NB4 (cell line): ENCODE data around the gene ATG4D.

Experiments used
- DNase-seq: peaks from one replicate; pipeline ENCODE4 v3.0.0; 2010; ENCODE audit warnings: low read depth
- H3K4me3 ChIP-seq: one replicate; pipeline ENCODE4 v1.5.1; 2011; ENCODE audit warnings: mild to moderate bottlenecking, low read depth, low read length, moderate library complexity
- CTCF ChIP-seq: IDR thresholded peaks from one replicate; pipeline ENCODE4 v1.5.1; 2012; ENCODE audit warnings: low read depth, low read length
- MAX ChIP-seq: IDR thresholded peaks from 2 replicates; pipeline ENCODE4 v1.6.1; 2011; ENCODE audit warnings: low read depth, low read length
- MYC ChIP-seq: IDR thresholded peaks from 2 replicates; pipeline ENCODE4 v1.6.1; 2011; ENCODE audit warnings: low read depth, low read length
- POLR2A ChIP-seq: IDR thresholded peaks from 2 replicates; pipeline ENCODE4 v1.6.1; 2011; ENCODE audit warnings: mild to moderate bottlenecking; ENCODE audit not compliant: insufficient read length; ENCODE audit errors: extremely low read depth

Gene ATG4D

GRCh38 chr19:10543420-10544241 is at the start of gene ATG4D:
Gene ATG4D (plus strand): TSS chr19:10543904. CDS start chr19:10544091, 187 bp downstream.
- TF ChIP-seq POLR2A (peak; percentile 98), MAX (no peak), CTCF (no peak)
- DNase-seq: peak; percentile 96
- peak within 1 kb of the TSS; percentile 91 for H3K4me3 ChIP-seq

- no peak for DNase-seq
- no peak overlapping the region for H3K4me3 ChIP-seq
- TF ChIP-seq CTCF (no peak), MAX (no peak), POLR2A (no peak)
Observed at GRCh38 chr19:10497371-10497770, 46.3 kb upstream of the ATG4D start.

- no peak for DNase-seq
- H3K4me3 ChIP-seq: peak overlapping the region; percentile 0
- TF ChIP-seq CTCF (no peak), MAX (no peak), POLR2A (no peak), MYC (no peak)
Observed at GRCh38 chr19:10499550-10500246, 44.0 kb upstream of the ATG4D start.

- no peak for DNase-seq
- H3K4me3 ChIP-seq: peak overlapping the region; percentile 0
- TF ChIP-seq POLR2A (no peak), MAX (no peak), CTCF (no peak), MYC (no peak)
Observed at GRCh38 chr19:10500247-10500592, 43.5 kb upstream of the ATG4D start.

- DNase-seq: peak; percentile 86
- TF ChIP-seq MYC (no peak), POLR2A (peak; percentile 64), MAX (peak; percentile 35; the same call in 1 of the 2 replicates), CTCF (peak; percentile 2)
- peak overlapping the region; percentile 95 for H3K4me3 ChIP-seq
Observed at GRCh38 chr19:10501971-10502523, 41.7 kb upstream of the ATG4D start.
